GM19025 (cell line): ENCODE measurements around the gene TBCEL.

ENCODE experiments used
- ATAC-seq: cut with Tn5 transposase; IDR thresholded peaks from one replicate; pipeline ENCODE4 v1.9.1; 2021; ENCODE audit warnings: mild to moderate bottlenecking, low read depth, moderate library complexity; ENCODE audit not compliant: unreplicated experiment

Gene TBCEL

GRCh38 chr11:121057922-121058321 lies 34.0 kb downstream of the TBCEL start:
- ATAC-seq, result no peak

DNA sequence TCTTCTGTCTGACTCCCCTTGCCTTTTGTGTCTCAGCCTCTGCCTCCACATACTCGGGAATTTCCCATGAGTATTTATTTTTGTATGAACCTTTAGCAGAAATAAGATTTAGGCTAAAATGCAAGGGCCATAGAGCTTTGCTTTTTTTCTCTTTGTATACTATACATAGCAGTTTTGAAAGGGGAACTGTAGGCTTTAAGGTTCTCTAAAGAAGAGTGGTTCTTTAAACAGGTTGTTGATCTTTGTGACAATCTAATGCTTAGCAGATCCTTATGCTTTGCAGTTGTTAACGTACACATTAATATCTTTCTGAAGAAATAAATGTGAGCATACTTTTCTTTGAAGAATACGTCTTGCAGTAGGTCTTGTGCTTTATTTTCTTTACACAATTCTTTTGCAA lies 35.0 kb downstream of the TBCEL start:
- no peak for ATAC-seq

- peak; percentile 98 for ATAC-seq
Measured at GRCh38 chr11:121059605-121060004, 35.7 kb downstream of the TBCEL start.

- no peak for ATAC-seq
Measured at GRCh38 chr11:121063728-121064127, 39.8 kb downstream of the TBCEL start.

DNA sequence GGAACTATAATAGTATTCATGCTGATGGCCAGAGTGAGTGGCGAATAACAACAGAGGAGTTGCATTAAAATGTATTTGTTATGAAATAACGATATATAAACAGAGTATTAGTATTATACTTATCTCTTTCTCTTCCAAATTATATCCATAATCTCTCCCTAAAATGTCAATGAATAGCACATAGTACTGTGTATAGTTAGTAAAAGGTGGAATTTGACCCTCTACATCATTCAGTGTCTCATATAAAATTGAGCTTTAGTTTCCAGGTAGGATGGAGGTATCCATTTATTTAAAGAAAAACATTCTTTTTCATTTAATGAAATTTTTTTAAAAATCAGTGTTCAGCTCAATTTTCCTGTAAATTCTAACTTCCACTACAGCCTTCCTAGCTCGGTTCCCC lies 42.7 kb downstream of the TBCEL start:
- ATAC-seq, result no peak

DNA sequence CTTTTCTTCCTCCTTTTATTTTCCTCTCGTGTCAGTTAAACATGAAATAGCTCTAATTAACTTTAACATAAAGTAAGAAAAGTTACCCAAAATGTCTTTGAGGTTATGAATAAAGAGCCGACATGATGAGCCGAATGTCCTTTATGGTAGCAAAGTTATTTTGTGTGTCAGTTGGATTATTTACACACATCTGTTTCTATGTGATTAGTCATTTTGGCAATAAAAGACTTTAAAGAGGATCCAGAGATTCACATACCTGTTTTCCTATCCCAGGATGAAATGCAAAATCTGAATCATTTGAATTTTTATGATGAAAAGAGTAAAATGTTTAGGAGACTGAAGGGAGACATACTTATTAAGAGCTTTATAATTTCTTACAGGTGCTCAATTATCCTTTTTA lies 43.1 kb downstream of the TBCEL start:
- no peak for ATAC-seq

DNA sequence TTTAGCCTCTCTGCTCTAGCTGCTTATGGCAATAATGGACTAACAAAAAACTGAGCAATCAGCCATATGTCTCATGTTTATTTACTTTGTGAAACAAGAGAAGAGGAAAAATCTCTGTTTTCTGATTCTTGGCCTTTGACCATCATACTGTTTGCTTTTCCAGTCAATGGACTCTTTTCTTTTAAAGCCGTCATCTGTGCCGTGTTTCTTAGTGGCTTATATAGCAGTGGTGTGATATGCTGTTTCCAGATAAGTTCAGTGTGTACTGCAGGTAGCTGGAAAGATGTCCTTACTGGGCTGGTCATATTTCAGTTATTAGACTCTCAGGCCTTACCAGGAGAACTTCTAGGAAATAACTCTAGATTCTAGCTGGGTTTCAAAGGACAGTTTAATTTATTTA lies 43.6 kb downstream of the TBCEL start:
- no peak for ATAC-seq

DNA sequence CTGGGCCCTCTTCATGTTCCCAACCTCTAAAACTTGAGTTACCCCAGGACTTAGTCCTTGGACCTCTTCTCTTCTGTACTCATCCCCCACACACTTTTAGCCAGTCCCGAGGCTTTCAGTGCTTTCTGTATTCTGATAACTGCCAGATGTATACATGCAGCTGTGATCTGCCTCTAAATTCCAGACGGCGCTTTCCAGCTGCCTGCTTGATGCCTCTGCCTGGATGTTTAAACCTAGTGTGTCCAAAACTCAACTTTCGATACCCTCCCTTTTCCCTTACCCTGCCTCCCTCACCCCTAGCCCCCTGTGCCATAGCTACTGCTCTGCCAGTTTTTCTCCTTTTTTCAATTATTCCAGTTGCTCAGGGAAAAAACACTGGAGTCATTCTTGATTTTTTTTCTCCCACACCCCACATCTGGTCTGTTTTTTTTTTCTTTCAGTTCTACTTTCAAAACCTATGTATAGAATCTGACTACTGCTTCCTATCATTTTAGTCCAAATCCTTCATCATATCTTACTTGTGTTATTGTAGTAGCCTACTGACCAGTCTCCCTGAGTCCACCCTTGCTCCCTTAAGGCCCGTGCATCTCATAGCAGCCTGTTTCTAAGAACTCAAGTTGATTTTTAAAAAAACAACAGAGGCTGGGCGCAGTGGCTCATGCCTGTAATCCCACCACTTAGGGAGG lies 44.2 kb downstream of the TBCEL start:
- no peak for ATAC-seq

DNA sequence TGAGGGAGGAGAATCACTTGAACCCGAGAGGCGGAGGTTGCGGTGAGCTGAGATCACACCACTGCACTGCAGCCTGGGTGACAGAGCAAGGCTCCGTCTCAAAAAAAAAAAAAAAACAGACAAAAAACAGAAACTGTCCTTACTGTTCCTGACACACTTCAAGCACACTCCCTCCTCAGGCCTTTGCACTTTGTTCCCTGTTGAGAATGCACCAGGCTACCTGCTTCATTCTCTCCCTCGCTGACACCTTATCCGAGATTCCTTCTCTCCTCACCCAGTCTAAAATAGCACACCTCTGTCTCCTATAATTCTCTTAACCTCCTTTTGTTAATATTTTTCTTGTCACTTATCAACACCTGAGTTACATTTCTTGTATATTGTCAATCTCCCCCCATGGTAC lies 44.9 kb downstream of the TBCEL start:
- ATAC-seq, result no peak

DNA sequence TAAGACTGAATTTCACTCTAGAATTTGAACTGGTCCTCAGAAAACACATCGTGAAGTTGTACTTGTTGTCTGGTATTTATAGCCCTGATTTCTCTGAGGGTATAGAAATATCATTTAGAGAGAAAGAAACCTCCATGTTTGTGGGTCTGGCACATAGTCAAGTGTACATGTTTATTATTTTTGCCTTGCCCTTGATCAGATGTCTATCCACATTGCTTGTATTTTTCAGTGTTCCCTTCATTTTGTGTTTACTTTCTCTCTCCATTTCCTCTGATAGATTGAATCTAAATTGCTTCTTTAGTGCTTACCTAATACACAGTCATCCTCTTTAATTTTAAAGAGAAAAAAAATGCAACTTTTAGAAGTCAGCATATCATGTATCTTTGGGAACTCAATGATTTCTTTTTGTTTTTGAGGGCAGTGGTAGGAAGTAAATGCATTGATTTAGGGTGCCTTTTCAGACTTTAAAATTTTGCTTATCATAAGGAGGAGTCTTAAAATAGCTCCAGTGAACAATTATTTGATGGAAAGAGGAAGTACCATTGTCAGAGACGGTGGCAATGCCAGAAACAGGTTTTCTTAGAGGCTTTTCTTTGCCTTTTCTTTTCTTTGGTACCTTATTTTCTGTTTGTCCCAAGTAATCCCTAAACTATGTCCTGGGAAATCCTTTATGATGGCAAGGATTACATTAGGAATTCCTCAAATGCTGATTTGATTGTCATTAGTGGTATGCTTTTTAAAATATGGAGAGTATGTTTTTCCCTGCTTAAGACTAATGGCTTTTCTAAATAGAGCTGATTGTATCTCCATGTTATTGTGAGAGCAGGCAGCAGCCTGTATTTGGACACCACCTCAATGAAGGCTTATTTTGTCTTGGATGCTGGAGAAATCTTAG lies 47.3 kb downstream of the TBCEL start:
- no peak for ATAC-seq

DNA sequence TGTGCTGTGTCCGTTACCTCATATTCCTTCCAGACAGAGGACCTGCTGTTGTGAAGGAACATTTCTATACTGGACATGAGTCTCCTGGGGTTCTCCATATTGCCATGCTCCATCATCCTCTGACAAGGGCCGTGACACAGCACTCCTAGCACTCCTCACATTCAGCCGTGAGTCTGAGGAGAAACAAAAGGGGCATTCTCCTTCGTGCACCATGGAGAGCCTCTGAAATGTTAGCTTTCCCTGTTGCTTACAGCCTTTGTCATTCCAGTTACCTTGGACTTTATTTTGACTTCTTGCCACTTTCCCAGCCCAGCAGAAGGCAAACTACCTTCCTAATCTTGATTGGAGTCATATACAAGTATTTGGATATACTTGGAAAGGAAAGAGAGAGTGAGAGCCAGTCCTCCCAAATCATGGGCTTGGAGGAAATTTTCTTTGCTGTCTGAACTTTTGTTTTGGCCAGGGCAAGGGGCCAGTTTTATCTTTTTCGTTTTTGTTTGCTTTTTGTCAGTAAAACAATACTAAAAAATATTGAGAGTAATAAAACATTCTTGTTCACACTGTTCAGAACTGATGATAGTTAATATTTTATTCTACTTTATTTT lies 48.0 kb downstream of the TBCEL start:
- ATAC-seq, result no peak

GRCh38 chr11:121081321-121081720 lies 57.4 kb downstream of the TBCEL start:
- no peak for ATAC-seq

DNA sequence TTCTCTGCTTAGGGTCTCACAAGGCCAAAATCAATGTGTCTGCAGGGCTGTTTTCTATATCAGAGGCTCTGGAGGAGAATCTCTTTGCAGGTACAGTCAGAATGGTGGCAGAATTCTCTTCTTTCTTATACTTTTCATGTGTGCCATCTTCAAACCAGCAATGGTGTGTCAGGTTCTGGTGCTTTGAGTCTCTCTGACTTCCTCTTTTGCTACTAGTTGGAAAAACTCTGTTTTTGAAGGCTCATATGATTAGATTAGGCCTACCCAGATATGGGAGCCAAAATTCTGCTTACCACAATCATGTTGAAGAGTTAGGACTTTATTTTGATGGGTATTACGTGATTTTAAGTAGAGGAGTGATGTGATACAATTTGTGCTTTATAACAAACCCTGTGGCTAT lies 58.3 kb downstream of the TBCEL start:
- ATAC-seq, result no peak

DNA sequence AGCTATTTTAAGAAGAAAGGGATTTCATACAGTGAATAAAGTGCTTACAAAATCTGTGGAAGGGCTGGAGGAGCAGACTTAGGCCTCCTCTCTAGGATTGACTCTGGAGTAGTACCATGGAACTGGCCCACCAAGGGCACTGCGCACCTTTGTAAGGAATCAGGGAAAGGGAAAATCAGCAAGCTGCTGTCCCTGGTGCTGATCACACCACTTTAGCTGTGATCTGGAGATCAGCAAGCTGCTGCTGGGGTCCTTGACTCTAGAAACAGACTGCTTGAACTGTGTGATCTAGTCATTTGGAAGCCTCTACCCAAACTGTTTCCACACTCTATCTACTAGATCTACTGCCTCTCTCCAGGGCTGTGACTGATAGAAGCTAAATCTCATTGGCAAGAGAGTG lies 58.8 kb downstream of the TBCEL start:
- ATAC-seq, result no peak

GRCh38 chr11:121086866-121087265 lies 63.0 kb downstream of the TBCEL start:
- ATAC-seq, result no peak

DNA sequence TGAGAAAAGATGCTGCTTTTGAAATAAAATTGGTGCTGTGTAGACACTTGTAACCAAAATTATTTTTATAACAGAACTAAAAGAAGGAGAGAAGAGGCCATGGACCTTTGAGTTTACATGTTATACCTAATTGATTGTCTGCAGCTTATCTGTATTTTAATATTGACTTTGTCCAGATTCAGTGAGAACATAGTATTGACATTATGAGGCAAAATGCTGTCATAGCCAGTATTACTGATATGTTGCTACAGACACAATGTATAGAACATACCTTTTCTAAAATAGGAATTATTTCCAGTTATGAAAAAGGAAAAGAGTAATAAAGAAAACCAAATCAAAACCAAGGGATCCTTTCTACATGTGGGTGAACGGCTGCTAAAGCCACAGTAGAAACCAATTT lies 65.7 kb downstream of the TBCEL start:
- no peak for ATAC-seq

- ATAC-seq, result no peak
Measured at GRCh38 chr11:121090145-121090721, 66.3 kb downstream of the TBCEL start.

DNA sequence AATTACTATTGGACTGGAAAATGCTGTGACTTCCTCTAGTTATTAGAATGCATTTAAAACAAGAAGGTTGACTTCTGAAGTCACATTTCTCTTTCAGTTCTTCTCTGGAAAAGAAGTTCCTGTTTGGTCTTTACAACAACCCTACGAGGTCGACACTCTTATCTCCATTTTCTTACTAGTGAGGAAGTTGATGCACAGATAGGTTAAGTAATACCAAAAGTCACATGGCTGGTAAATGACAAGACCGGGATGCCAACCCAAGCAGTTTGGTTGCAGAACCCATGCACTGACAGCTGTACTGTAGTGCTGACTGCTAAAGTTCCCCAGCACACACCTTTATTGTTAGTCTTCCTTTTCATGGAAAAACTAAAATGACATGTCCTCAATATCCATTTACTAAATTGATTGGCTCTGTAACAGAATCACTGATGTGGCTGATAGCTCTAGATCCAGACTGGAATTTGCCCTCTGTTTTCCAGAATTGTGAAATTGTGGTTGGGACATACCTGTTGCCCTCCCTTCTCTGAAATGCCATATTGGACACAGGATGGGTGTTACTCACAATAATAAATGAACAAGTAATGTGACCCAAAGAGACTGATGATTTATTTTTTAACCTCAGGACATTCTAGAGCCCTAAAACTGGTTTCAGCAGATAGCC lies 67.7 kb downstream of the TBCEL start:
- no peak for ATAC-seq

DNA sequence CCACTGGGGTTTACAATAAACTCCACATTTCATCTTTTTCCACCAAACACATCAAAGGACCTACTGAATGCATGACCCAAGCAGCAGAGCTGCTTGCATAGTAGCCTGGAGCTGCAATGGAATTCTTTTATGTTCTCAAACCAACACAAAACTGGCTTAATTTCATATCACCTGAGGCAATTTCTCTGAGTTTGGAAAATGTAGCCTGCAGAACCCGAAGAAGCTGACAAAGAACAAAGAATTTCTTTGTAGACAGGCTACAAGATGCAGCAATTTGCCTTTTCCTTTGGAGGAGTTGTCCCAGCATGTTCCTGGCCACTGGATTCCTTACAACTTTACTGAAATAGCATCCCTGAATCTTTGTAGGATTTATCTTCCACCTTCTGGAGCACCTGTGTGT lies 71.7 kb downstream of the TBCEL start:
- no peak for ATAC-seq

DNA sequence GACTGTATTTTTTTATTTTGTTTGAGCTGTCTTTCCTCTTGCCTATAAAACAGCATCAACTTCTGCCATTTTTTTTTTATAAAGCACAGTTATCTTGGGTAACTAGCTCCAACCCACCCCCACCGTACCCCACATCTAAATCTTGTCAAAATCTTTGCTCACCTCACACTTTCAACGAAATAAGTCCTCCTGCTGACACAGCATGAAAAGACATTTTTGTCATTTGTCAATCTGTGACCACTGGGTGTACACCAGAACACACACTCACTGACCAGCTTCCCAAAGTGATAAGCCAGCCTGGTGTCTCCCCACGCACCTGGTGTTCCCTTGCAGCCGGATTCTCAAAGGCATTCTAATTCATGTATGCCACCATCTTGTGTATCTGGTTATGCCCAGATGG lies 75.5 kb downstream of the TBCEL start:
- ATAC-seq, result no peak

GRCh38 chr11:121099885-121100284 lies 76.0 kb downstream of the TBCEL start:
- ATAC-seq, result no peak
